Measurements from ENCODE around the gene MAL. TPM values are rescaled to one million over a fixed set of nuclear protein-coding genes. Genes with fewer than 3 reads are reported as not detected.

Gene MAL
- polyA plus RNA-seq, 5 donors: 0.51 to 2.4 (median 0.78) TPM

GRCh38 chr2:95047629-95048510 lies 22.4 kb downstream of the MAL start:
- DNase-seq: no peak

- DNase-seq: no peak
Measured at GRCh38 chr2:95048825-95049682, 23.5 kb downstream of the MAL start.

GRCh38 chr2:95049683-95049955 lies 24.1 kb downstream of the MAL start:
- DNase-seq: no peak

- no peak for DNase-seq
Measured at GRCh38 chr2:95049961-95050360, 24.5 kb downstream of the MAL start.

GRCh38 chr2:95050385-95051300 lies 25.1 kb downstream of the MAL start:
- no peak for DNase-seq

GRCh38 chr2:95051626-95052025 lies 26.1 kb downstream of the MAL start:
- no peak for DNase-seq

GRCh38 chr2:95052307-95052706 lies 26.8 kb downstream of the MAL start:
- no peak for DNase-seq

- DNase-seq: no peak
Measured at GRCh38 chr2:95052804-95053479, 27.4 kb downstream of the MAL start.

GRCh38 chr2:95053543-95053942 lies 28.0 kb downstream of the MAL start:
- DNase-seq: no peak

GRCh38 chr2:95054016-95054415 lies 28.5 kb downstream of the MAL start:
- DNase-seq: no peak

GRCh38 chr2:95055262-95055661 lies 29.8 kb downstream of the MAL start:
- DNase-seq: no peak

- no peak for DNase-seq
Measured at GRCh38 chr2:95056044-95056443, 30.5 kb downstream of the MAL start.

- no peak for DNase-seq
Measured at GRCh38 chr2:95056461-95057459, 31.3 kb downstream of the MAL start.

GRCh38 chr2:95057535-95058370 lies 32.2 kb downstream of the MAL start:
- no peak for DNase-seq

- DNase-seq: no peak
Measured at GRCh38 chr2:95058466-95058988, 33.0 kb downstream of the MAL start.

GRCh38 chr2:95058989-95059641 lies 33.6 kb downstream of the MAL start:
- DNase-seq: no peak

- no peak for DNase-seq
Measured at GRCh38 chr2:95059656-95060370, 34.3 kb downstream of the MAL start.

Measured in right lung (tissue), 5 donors.